A549 (cell line): ENCODE data around the gene ATAD1. TPM values are rescaled to one million over a fixed set of nuclear protein-coding genes. Genes with fewer than 3 reads are reported as not detected.

Source experiments
- ATAC-seq, 2 experiments: fragments of 200-7000 bp in 1 of 2; fragments of >200 bp in 1 of 2; cut with Nextera tagmentation in 1 of 2; cut with Tn5 transposase in 1 of 2; 3 replicates each; pipeline versions ENCODE4 v1.8.0 to v1.9.1; 2018 to 2020; ENCODE audit warnings: mild to moderate bottlenecking in 1 of 2, moderate library complexity in 1 of 2
- CTCF ChIA-PET: fragments of 300-600 bp; sonication (Branson Sonifier 250); formaldehyde crosslinking; extraction: SDS; loops from one replicate; lab custom pipeline; 2021; ENCODE audit warnings: antibody characterized with exemption, inconsistent platforms; lab: Yijun Ruan, JAX
- POLR2A ChIA-PET: fragments of 350-600 bp; formaldehyde crosslinking; extraction: SDS; loops from one replicate; lab custom pipeline; 2021; ENCODE audit warnings: antibody characterized with exemption, inconsistent platforms; lab: Yijun Ruan, JAX
- DNase-seq, 2 experiments: peaks; one replicate each; pipeline versions ENCODE4 v3.0.0 to v3.0.0-alpha.2; 2011 to 2016; ENCODE audit warnings: low read depth in 1 of 2, low spot score in 1 of 2
- FAIRE-seq: peaks from 2 replicates; lab custom pipeline; 2011; peaks lifted over from hg19 to GRCh38; lab: Jason Lieb, UNC
- H3K27ac ChIP-seq, 2 experiments: fragments of >200 bp; sonication (Bioruptor Twin); formaldehyde crosslinking; 3 replicates each; pipeline ENCODE4 v1.5.1; 2016 to 2017
- H3K4me1 ChIP-seq: fragments of >200 bp; sonication (Bioruptor Twin); formaldehyde crosslinking; 3 replicates; pipeline ENCODE4 v1.6.1; 2016
- H3K4me2 ChIP-seq: fragments of >200 bp; sonication (Bioruptor Twin); formaldehyde crosslinking; 3 replicates; pipeline ENCODE4 v1.6.1; 2016
- H3K4me3 ChIP-seq: fragments of >200 bp; sonication (Bioruptor Twin); formaldehyde crosslinking; 3 replicates; pipeline ENCODE4 v1.5.1; 2016
- H3K9me3 ChIP-seq: fragments of >200 bp; sonication (Bioruptor Twin); formaldehyde crosslinking; 3 replicates; pipeline ENCODE4 v1.6.1; 2016
- CBX2 ChIP-seq: fragments of 200-600 bp; sonication (generic); IDR thresholded peaks from 2 replicates; pipeline ENCODE4 v1.6.1; 2016; ENCODE audit warnings: low read depth, mild to moderate bottlenecking, borderline replicate concordance
- EHF ChIP-seq: fragments of 250-450 bp; sonication (Bioruptor Pico); IDR thresholded peaks from 2 replicates; pipeline ENCODE4 v1.5.0; 2020; ENCODE audit warnings: mild to moderate bottlenecking
- EHMT2 ChIP-seq: fragments of 200-600 bp; sonication (generic); IDR thresholded peaks from 2 replicates; pipeline ENCODE4 v1.6.1; 2016; ENCODE audit warnings: antibody characterized with exemption, low read depth, mild to moderate bottlenecking, moderate library complexity
- ELK1 ChIP-seq: fragments of 150-350 bp; IDR thresholded peaks from 2 replicates; pipeline ENCODE4 v1.6.1; 2014; ENCODE audit warnings: low read depth, mild to moderate bottlenecking, low read length
- EP300 ChIP-seq, 2 experiments: fragments of >200 bp; sonication (Bioruptor Twin); formaldehyde crosslinking; IDR thresholded peaks; 2 replicates in 1 of 2; 3 replicates in 1 of 2; pipeline ENCODE4 v1.6.1; 2016 to 2017
- FOSB ChIP-seq: fragments of 250-450 bp; sonication (Bioruptor Pico); IDR thresholded peaks from 2 replicates; pipeline ENCODE4 v1.5.0; 2020; ENCODE audit warnings: mild to moderate bottlenecking, moderate library complexity
- HMGXB4 ChIP-seq: fragments of 250-450 bp; sonication (Bioruptor Pico); IDR thresholded peaks from 2 replicates; pipeline ENCODE4 v1.5.0; 2021; ENCODE audit warnings: mild to moderate bottlenecking, moderate library complexity, borderline replicate concordance
- HOXA7 ChIP-seq: fragments of 250-450 bp; sonication (Bioruptor Pico); IDR thresholded peaks from 2 replicates; pipeline ENCODE4 v1.5.0; 2020; ENCODE audit warnings: mild to moderate bottlenecking, moderate library complexity
- HOXB5 ChIP-seq: fragments of 250-450 bp; sonication (Bioruptor Pico); IDR thresholded peaks from 2 replicates; pipeline ENCODE4 v1.5.0; 2020; ENCODE audit warnings: mild to moderate bottlenecking, moderate library complexity
- MAZ ChIP-seq: fragments of 150-350 bp; IDR thresholded peaks from 2 replicates; pipeline ENCODE4 v1.6.1; 2014; ENCODE audit warnings: antibody characterized with exemption, low read depth, low read length, borderline replicate concordance
- MYC ChIP-seq: IDR thresholded peaks from 2 replicates; pipeline ENCODE4 v1.6.1; 2012; ENCODE audit warnings: mild to moderate bottlenecking, inconsistent platforms, low read length, improper control_type of control experiment, borderline replicate concordance
- RAD21 ChIP-seq, 2 experiments: fragments of >200 bp in 1 of 2; sonication (Bioruptor Twin) in 1 of 2; formaldehyde crosslinking in 1 of 2; IDR thresholded peaks in 1 of 2; conservative IDR thresholded peaks in 1 of 2; 2 replicates in 1 of 2; 3 replicates in 1 of 2; pipeline ENCODE4 v1.6.1; 2012 to 2018; ENCODE audit warnings: inconsistent platforms in 1 of 2
- RNF2 ChIP-seq: fragments of 200-600 bp; sonication (generic); IDR thresholded peaks from 2 replicates; pipeline ENCODE4 v1.6.1; 2016; ENCODE audit warnings: low read depth, mild to moderate bottlenecking, antibody characterized with exemption, moderate library complexity, borderline replicate concordance
- SMC3 ChIP-seq: fragments of >200 bp; sonication (Bioruptor Twin); formaldehyde crosslinking; IDR thresholded peaks from 3 replicates; pipeline ENCODE4 v1.6.1; 2018; ENCODE audit warnings: inconsistent platforms
- TP53 ChIP-seq: fragments of 250-450 bp; sonication (Bioruptor Pico); IDR thresholded peaks from 2 replicates; pipeline ENCODE4 v1.5.0; 2021; ENCODE audit warnings: mild to moderate bottlenecking, moderate library complexity
- ZSCAN20 ChIP-seq: fragments of 250-450 bp; sonication (Bioruptor Pico); IDR thresholded peaks from 2 replicates; pipeline ENCODE4 v1.8.0; 2022; ENCODE audit warnings: mild to moderate bottlenecking, moderate library complexity
- WGBS: methylation state at CpG from one replicate; pipeline ENCODE4 v1.1.6; 2017; ENCODE audit errors: missing lambda C conversion rate; 5-methylcytosine and 5-hydroxymethylcytosine counted together
- polyA plus RNA-seq, 4 experiments: library from polyadenylated mRNA; depleted of rRNA in 3 of 4; stranded (reverse); fragments of >200 nt; fragmentation: RNase III in 1 of 4; extraction: RNeasy Plus Mini Kit Qiagen cat#74134 plus additional on column Dnase treatment in 1 of 4; gene quantifications; 2 replicates in 3 of 4; 3 replicates in 1 of 4; pipeline ENCODE4 v1.2.3, GENCODE V29; 2011 to 2017

The ATAD1 gene
- polyA plus RNA-seq, 2 of the 4 experiments (the other 2 are of a cell fraction) = 32.3 to 94.8 TPM

DNA sequence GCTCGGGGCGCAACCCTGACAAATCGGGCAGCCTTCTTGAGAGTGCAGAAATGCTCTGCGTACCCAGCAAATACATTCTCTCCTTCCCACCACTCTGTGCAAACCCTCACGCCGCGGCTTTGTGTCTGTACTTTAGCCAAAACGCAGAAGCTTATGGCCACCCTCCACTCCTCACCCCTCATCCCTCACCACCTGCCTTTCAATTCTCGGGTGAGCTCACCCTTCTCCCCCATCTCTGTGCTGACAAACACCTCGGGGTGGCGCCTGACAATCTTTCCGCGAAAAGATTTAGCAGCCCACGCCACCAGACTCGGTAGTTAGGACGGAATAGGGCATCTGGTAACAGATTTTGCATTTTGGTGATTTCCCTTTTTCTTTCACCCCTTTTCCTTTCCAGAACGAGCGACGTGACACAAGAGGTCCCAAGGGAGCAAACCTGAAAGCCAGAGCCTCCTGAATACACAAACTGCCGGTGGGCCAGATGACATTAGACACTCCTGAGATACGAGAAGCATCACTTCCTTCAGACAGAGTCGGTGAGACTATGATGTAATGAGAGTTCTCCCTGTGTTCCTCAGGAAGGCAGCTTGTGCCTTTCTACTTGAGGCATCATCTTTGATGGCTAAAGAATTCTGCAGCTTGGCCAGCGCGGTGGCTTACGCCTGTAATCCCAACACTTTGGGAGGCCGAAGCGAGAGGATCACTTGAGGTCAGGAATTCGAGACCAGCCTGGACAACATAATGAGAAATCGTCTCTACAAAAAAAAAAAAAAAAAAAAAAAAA lies 671 bp upstream of the ATAD1 start:
- DNase-seq = peak; percentile 30 to 64
- FAIRE-seq = peak; percentile 13
- H3K4me3 ChIP-seq = peak overlapping the region; percentile 70
- peak; percentile 72 to 76 for ATAC-seq
- peak overlapping the region; percentile 85 to 95 for H3K27ac ChIP-seq
- 15% methylated on average over 29 of the region's 29 CpGs for WGBS
- CTCF ChIA-PET = interaction anchor here (0.6 to 2.9 kb wide), 20 partner anchors 9 to 851 kb away, joined by 3 to 18 read pairs (median 4); no protein-coding TSS in a partner anchor
- H3K9me3 ChIP-seq = no peaks in the 10 kb centered on the region
- TF ChIP-seq RAD21 (conservative IDR thresholded peaks at IDR 0.05 in 1 of 2, IDR thresholded peaks at IDR 0.05 in 1 of 2) (peak in 1 of 2 experiments; percentile 31; a peak in 2 of 5 replicates), SMC3 (peak; percentile 42; the same call in 2 of the 3 replicates), HMGXB4 (CRISPR knock-in tag) (no peak)
- H3K4me2 ChIP-seq = peak overlapping the region; percentile 91
- POLR2A ChIA-PET = interaction anchor here (0.6 to 3.3 kb wide), 9 partner anchors 12 to 314 kb away, joined by 3 to 26 read pairs (median 4); partner anchors contain the start of genes KLLN, MINPP1, PAPSS2 and PTEN
- H3K4me1 ChIP-seq = peaks cover 35% of the 10 kb centered on the region

DNA sequence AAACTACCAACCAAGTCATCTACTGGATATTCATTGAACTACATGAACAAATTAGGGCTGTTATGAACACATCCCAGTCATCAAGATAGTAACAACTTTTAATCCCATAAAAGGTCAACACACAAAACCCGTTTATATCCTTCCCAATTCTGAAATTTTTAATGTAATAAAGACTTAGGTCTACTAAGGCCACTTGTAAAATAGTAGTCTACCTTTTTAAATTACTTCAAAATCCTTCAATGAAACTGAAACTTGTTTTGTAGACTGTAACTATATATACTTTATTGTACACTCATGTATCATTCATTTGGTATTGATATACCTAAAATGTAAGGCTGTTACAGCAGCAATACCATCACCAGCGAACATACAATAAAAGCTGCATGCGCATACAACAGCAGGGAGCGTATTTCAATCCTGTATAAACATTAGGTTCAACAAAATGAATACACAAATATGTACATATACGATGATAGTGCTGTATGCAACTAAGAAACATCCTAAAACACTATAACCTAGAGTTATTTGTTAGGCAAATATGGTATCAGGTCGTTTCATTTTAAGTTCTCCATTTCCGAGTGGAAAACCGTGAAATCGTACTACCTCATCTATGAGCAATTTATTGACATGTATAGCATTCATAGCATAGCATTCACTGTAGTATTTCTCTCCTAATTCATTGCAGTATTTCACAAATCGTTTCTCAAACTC lies 973 bp downstream of the ATAD1 start:
- DNase-seq = peak in 1 of 2 experiments; percentile 12
- CTCF ChIA-PET = interaction anchor here (1.2 to 2.9 kb wide), 5 partner anchors 13 to 572 kb away, joined by 3 to 18 read pairs (median 9); no protein-coding TSS in a partner anchor
- Histone ChIP-seq H3K4me3 (peak overlapping the region; percentile 70), H3K4me1 (peaks cover 35% of the 10 kb centered on the region), H3K27ac (peak overlapping the region; percentile 85 to 95), H3K4me2 (peak overlapping the region; percentile 80), H3K9me3 (no peaks in the 10 kb centered on the region)
- POLR2A ChIA-PET = interaction anchor here (0.5 to 3.3 kb wide), 4 partner anchors 36 to 775 kb away, joined by 3 to 26 read pairs (median 5); partner anchors contain the start of genes KLLN and PTEN
- no peak for FAIRE-seq
- no peak for ATAC-seq
- no peak for TF ChIP-seq CBX2
- 0 out of 2 replicates have a peak, but pooled peaks have one; percentile 40 for TF ChIP-seq MYC
- TF ChIP-seq, all 56 proteins: peak for 1
- WGBS = 13% methylated on average over 10 of the region's 10 CpGs

GRCh38 chr10:87816163-87816897 lies 1.7 kb downstream of the ATAD1 start:
- DNase-seq = no peak
- CTCF ChIA-PET = no interaction called here

More at GRCh38 chr10:87816163-87816897, 1.7 kb downstream of the ATAD1 start:
- WGBS = 47% methylated on average over 9 of the region's 9 CpGs
- Histone ChIP-seq H3K27ac (peak overlapping the region in 1 of 2 experiments; percentile 85; a peak in 1 of 6 replicates), H3K4me1 (peaks cover 35% of the 10 kb centered on the region), H3K4me3 (peak overlapping the region; percentile 70), H3K9me3 (no peaks in the 10 kb centered on the region), H3K4me2 (peak overlapping the region; percentile 80)
- FAIRE-seq = peak; percentile 28
- TF ChIP-seq TP53 (no peak), MAZ (no peak), HOXA7 (CRISPR knock-in tag) (no peak), HOXB5 (CRISPR knock-in tag) (no peak), FOSB (no peak), EP300 (IDR thresholded peaks at IDR 0.05) (no peak), EHMT2 (no peak), RNF2 (no peak), CBX2 (no peak), ELK1 (no peak), ZSCAN20 (CRISPR knock-in tag) (no peak), EHF (no peak)
- POLR2A ChIA-PET = interaction anchor here (0.9 kb wide), 1 partner anchor 26 kb away, joined by 3 read pairs; no protein-coding TSS in a partner anchor
- ATAC-seq = no peak
